IPS-20b (cell line): ENCODE data around the gene MAN2B1.
"Not testable (repeated sequence)": the region's sequence is repeated elsewhere in the genome, so short reads cannot be mapped to it uniquely, and the experiment has no call there.

Experiments
- H3K27ac ChIP-seq: one replicate; pipeline ENCODE4 v1.5.1; 2013; ENCODE audit warnings: low read length
- H3K27me3 ChIP-seq: 2 replicates; pipeline ENCODE4 v1.6.1; 2013; ENCODE audit warnings: mild to moderate bottlenecking, low read length, inconsistent platforms; ENCODE audit not compliant: insufficient read depth
- H3K36me3 ChIP-seq: 2 replicates; pipeline ENCODE4 v1.6.1; 2013; ENCODE audit warnings: low read depth, mild to moderate bottlenecking, inconsistent platforms, low read length, moderate library complexity; ENCODE audit not compliant: insufficient read depth
- H3K4me1 ChIP-seq: 2 replicates; pipeline ENCODE4 v1.6.1; 2013; ENCODE audit warnings: mild to moderate bottlenecking, control low read depth, inconsistent platforms, low read length, moderate library complexity; ENCODE audit not compliant: insufficient read depth
- H3K4me3 ChIP-seq: 2 replicates; pipeline ENCODE4 v1.5.1; 2013; ENCODE audit warnings: mild to moderate bottlenecking, low read length, inconsistent platforms
- H3K9ac ChIP-seq: 2 replicates; pipeline ENCODE4 v1.6.1; 2013; ENCODE audit warnings: low read depth, mild to moderate bottlenecking, inconsistent platforms, low read length, moderate library complexity
- H3K9me3 ChIP-seq: 2 replicates; pipeline ENCODE4 v1.6.1; 2013; ENCODE audit warnings: mild to moderate bottlenecking, low read depth, low read length, inconsistent platforms; ENCODE audit not compliant: insufficient read depth

MAN2B1 gene

DNA sequence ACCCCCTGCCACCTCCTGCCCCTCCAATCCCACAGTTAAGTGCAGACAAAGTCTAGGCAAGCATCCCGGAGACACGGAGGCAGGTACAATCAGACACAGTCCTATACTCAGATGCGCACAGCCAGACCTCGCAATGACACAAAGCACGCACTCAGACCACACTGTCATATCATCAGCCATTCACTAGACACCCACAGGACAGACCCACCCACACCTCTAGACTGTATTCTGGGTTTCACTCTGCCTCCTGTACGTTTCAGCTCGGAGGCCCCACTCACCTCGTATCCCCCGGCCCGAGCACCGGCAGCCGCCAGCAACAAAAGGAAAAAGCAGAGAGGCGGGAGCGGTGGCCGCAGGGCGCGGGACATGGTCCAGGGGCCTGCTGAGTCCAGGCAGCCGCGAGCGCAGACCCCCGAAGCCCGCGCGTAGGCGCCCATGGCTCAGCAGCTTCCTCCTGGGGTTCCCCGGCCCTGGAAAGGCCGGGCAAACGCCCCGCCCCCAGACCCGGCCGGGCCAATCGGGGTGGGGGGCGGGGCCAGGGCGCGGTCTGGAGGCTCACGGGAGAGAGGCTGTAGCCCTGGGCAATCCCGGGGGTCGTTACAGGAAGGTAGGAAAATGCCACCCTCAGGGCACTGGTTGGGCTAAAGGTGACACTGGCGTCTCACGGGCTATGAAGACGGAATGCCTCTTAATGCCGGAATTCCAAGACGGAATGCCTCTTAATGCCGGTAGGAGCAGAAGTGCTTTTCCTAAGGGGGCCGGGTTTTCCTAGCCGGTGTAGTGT is at the start of gene MAN2B1, which contains the start of gene WDR83:
TSS of gene MAN2B1 (minus strand) at position 478 of the 784 bp plus-strand sequence. CDS start at position 437, 41 bp downstream.
TSS of gene WDR83 (plus strand) at position 543 of the 784 bp plus-strand sequence. CDS start 2,984 bp downstream, outside the sequence.
- H3K9ac ChIP-seq: peak within 1 kb of the TSS; percentile 92
- no peaks in the 10 kb centered on the region for H3K27me3 ChIP-seq
- H3K4me1 ChIP-seq: 0 out of 2 replicates have a peak, but pooled peaks cover 5% of the 10 kb centered on the region
- H3K36me3 ChIP-seq: peaks cover 34% of the 10 kb centered on the region
- H3K27ac ChIP-seq: peak within 1 kb of the TSS; percentile 71
- peak within 1 kb of the TSS; percentile 98 for H3K4me3 ChIP-seq
- H3K9me3 ChIP-seq: no peaks in the 10 kb centered on the region

DNA sequence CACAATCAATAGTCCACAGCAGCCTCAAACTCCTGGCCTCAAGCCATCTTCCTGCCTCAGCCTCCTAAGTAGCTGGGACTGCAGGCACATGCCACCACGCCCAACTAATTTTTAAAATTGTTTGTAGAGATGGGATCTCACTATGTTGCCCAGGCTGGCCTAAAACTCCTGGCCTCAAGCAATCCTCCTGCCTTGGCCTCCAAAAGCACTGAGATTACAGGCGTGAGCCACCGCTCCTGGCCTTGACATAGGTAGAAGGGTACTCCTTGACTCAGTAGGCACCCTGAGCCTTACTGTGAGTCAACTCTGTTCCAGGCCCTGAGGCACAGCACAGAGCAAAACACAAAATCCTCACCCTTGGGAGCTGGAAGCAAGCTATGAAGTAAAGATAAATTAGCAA is 49.4 kb upstream of the MAN2B1 start:
- Histone ChIP-seq H3K9ac (no peak overlapping the region), H3K36me3 (peaks cover 86% of the 10 kb centered on the region)

DNA sequence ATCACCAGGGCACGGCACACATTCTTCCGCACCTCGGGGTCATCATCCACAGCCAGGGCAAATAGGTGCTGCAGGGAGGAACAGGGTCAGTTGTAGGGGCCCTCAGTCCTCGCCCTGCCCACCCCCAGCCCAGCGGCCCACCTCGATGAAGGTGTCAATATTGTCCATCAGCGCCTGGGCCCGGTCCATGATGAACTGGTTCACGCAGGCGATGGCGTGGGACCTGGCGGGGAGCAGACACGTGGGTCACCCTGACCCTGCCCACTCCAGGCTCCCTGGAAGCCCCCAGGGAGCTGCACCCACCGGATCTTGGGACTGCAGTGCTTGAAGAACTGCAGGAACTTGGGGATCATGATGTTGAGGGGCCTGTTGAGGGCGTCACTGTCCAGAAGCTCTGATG is 48.6 kb upstream of the MAN2B1 start:
- H3K27ac ChIP-seq: no peak overlapping the region
- H3K9ac ChIP-seq: no peak overlapping the region
- H3K27me3 ChIP-seq: no peaks in the 10 kb centered on the region
- H3K36me3 ChIP-seq: peaks cover 87% of the 10 kb centered on the region
- no peaks in the 10 kb centered on the region for H3K9me3 ChIP-seq
- no peak overlapping the region for H3K4me3 ChIP-seq
- H3K4me1 ChIP-seq: no peaks in the 10 kb centered on the region

More for the DNA sequence above, 49.4 kb upstream of the MAN2B1 start:
- no peaks in the 10 kb centered on the region for H3K9me3 ChIP-seq
- no peaks in the 10 kb centered on the region for H3K27me3 ChIP-seq
- no peak overlapping the region for H3K27ac ChIP-seq
- H3K4me1 ChIP-seq: no peaks in the 10 kb centered on the region
- H3K4me3 ChIP-seq: no peak overlapping the region

DNA sequence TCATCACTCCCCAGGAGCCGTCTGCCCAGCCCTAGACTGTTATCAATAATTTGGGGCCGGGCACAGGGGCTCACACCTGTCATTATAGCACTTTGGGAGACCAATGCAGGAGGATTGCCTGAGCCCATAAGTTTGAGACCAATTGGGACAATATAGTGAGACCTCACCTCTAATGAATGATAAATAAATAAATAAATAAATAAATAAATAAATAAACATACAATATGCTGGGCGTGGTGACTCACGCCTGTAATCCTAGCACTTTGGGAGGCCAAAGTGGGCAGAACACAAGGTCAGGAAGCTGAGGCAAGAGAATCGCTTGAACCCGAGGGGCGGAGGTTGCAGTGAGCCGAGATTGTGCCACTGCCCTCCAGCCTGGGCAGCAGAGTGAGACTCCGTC is 46.8 kb upstream of the MAN2B1 start:
- not testable (repeated sequence) for H3K27ac ChIP-seq, H3K4me1 ChIP-seq, H3K9ac ChIP-seq, H3K4me3 ChIP-seq, H3K27me3 ChIP-seq, H3K9me3 ChIP-seq
- peaks cover 89% of the 10 kb centered on the region for H3K36me3 ChIP-seq

DNA sequence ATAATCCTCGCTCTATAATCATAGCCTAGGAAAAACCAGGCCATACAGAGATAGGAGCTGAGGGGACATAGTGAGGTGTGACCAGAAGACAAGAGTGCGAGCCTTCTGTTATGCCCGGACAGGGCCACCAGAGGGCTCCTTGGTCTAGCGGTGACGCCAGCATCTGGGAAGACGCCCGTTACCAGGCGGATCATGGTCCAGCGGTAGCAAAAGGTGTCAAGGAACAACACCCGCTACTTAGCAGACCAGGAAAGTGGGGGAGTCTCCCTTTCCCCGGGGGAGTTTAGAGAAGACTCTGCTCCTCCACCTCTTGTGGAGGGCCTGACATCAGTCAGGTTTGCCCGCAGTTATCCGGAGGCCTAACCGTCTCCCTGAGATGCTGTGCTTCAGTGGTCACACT is 45.5 kb upstream of the MAN2B1 start:
- H3K27ac ChIP-seq, H3K9ac ChIP-seq, H3K9me3 ChIP-seq, H3K4me1 ChIP-seq, H3K27me3 ChIP-seq, H3K4me3 ChIP-seq: not testable (repeated sequence)
- H3K36me3 ChIP-seq: peaks cover 88% of the 10 kb centered on the region

DNA sequence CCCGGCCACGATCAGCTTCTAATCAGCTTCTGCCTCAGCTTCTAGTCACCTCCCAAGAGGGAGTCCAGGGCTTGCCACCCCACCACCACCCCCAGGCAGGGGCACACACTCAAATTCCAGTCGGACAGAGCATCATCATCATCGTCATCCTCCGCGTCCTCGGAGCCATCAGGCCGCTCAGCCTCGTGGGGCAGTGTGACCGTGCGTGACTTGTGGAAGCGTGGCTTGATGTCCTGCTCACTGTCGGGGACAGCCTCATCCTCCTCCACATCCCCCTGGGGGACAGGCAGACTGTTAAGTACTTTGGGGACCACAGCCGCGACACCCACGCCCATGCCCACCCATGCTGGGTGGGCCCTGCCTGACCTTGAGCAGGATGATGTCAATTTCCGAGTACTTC is 44.6 kb upstream of the MAN2B1 start:
- no peaks in the 10 kb centered on the region for H3K9me3 ChIP-seq
- H3K36me3 ChIP-seq: peaks cover 88% of the 10 kb centered on the region
- no peaks in the 10 kb centered on the region for H3K4me1 ChIP-seq
- H3K9ac ChIP-seq: no peak overlapping the region
- H3K27me3 ChIP-seq: no peaks in the 10 kb centered on the region
- no peak overlapping the region for H3K4me3 ChIP-seq
- H3K27ac ChIP-seq: no peak overlapping the region

DNA sequence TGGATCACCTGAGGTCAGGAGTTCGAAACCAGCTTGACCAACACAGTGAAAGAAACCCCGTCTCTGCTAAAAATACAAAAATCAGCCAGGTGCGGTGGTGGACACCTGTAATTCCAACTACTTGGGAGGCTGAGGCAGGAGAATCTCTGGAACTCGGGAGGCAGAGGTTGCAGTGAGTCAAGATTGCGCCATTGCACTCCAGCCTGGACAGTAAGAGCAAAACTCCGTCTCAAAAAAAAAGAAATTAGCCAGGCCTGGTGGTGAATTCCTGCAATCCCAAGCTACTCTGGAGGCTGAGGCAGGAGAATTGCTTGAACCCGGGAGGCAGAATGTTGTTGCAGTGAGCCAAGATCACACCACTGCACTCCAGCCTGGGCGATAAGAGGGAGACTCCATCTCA is 42.1 kb upstream of the MAN2B1 start:
- no peak overlapping the region for H3K27ac ChIP-seq
- peaks cover 88% of the 10 kb centered on the region for H3K36me3 ChIP-seq
- no peak overlapping the region for H3K9ac ChIP-seq
- H3K4me1 ChIP-seq: no peaks in the 10 kb centered on the region
- H3K27me3 ChIP-seq: no peaks in the 10 kb centered on the region
- H3K9me3 ChIP-seq: no peaks in the 10 kb centered on the region
- no peak overlapping the region for H3K4me3 ChIP-seq

DNA sequence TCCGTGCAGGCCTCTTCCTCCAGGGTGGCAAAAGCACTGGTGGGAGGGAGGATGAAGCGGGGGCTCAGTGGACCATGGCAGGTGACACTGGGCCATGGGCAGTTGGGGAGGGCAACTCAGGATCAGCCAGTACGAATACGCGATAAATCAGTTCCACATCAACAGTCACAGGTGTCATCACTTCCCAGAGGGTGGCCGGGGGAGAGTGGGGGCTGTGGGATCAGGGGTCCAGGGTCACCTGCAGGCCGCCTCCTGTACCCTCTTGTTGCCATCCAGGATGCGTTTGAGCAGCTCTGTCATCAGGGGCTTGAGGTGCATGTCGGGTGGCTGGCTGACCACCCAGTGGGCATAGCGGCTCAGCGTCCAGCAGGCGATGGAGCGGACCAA is 39.8 kb upstream of the MAN2B1 start:
- H3K9me3 ChIP-seq: no peaks in the 10 kb centered on the region
- no peak overlapping the region for H3K27ac ChIP-seq
- H3K4me3 ChIP-seq: no peak overlapping the region
- H3K4me1 ChIP-seq: no peaks in the 10 kb centered on the region
- H3K9ac ChIP-seq: no peak overlapping the region
- no peaks in the 10 kb centered on the region for H3K27me3 ChIP-seq
- peaks cover 95% of the 10 kb centered on the region for H3K36me3 ChIP-seq

DNA sequence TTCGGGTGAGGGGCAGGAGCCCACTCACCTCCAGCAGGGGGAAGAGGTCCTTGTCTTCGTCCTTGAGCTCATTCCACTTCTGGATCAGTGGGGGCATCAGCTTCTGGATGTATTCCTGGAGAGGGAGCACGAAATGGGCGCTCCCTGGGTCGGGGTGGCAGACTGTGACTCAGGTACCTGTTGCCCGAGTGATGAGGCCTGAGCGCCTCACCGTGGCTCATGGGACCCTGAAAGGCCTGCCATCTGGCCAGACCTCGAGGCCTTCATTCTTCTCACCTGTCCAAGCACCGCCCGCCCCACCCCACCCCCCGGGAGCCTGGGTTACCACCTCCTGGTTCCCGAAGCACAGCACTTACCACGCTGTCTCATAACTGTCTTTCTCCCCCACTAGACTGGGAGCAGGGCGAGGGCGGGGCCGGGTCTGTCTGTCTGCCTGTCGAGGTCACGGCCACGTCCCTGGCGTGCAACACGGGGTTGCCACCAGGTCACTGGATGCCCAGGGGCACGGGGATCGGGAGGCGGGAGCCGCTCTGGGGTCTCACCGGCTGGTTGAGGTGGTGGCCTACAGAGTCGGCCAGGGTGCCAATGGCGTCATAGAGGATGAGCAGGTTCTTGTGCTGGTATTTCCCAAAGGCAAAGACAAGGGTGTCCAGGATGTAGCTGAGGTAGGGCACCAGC is 39.3 kb upstream of the MAN2B1 start:
- H3K9ac ChIP-seq: no peak overlapping the region
- H3K36me3 ChIP-seq: peaks cover 95% of the 10 kb centered on the region
- no peaks in the 10 kb centered on the region for H3K27me3 ChIP-seq
- no peak overlapping the region for H3K4me3 ChIP-seq
- no peaks in the 10 kb centered on the region for H3K9me3 ChIP-seq
- no peak overlapping the region for H3K27ac ChIP-seq
- no peaks in the 10 kb centered on the region for H3K4me1 ChIP-seq

DNA sequence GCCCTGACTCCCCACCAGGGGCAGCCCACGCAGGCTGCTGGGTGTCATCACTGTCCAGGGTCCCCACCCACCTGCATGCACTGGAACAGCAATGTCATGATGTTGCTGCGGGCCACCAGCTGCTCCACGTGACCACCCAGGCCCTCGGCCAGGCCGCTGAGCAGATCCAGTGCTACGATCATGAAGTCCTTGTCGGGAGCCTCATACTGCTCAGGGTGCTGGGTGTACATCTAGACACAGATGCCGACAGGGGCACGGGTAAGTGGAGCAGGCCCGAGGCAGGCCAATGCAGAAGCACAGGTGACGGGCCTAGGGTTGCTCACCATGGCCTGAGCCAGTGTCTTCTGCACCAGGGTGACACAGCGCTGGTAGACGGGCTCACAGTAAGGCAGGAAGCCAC is 38.6 kb upstream of the MAN2B1 start:
- H3K4me1 ChIP-seq: no peaks in the 10 kb centered on the region
- no peak overlapping the region for H3K9ac ChIP-seq
- no peaks in the 10 kb centered on the region for H3K9me3 ChIP-seq
- no peak overlapping the region for H3K27ac ChIP-seq
- no peak overlapping the region for H3K4me3 ChIP-seq
- peaks cover 93% of the 10 kb centered on the region for H3K36me3 ChIP-seq
- no peaks in the 10 kb centered on the region for H3K27me3 ChIP-seq

DNA sequence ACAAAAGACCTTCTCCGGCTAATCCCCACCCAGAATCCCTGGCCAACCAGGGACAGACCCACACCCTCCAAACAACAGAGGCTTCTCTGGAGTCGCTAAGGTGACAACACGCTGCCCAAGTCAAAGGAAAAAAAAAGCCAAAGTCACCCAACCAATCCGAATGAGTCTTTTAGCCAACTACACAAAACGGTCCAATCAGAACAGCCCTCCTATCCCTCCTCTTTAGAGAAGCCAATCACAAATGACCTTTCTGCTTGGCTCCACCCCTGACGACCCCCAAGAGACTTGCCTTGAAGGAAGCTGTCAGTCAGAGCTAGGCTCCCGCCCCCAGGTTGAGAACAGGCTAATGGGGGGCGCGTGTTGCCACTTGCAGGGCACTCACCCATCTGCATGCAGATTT is 36.5 kb upstream of the MAN2B1 start:
- Histone ChIP-seq H3K4me3 (no peak overlapping the region), H3K4me1 (no peaks in the 10 kb centered on the region), H3K9ac (no peak overlapping the region), H3K27me3 (no peaks in the 10 kb centered on the region), H3K36me3 (peaks cover 93% of the 10 kb centered on the region), H3K9me3 (no peaks in the 10 kb centered on the region), H3K27ac (no peak overlapping the region)
